ENCODE measurements around the gene SRRM4. TPM values are rescaled to one million over a fixed set of nuclear protein-coding genes. Genes with fewer than 3 reads are reported as not detected.

Gene SRRM4
- total RNA-seq, 1 experiment from 2014 or later = not detected

DNA sequence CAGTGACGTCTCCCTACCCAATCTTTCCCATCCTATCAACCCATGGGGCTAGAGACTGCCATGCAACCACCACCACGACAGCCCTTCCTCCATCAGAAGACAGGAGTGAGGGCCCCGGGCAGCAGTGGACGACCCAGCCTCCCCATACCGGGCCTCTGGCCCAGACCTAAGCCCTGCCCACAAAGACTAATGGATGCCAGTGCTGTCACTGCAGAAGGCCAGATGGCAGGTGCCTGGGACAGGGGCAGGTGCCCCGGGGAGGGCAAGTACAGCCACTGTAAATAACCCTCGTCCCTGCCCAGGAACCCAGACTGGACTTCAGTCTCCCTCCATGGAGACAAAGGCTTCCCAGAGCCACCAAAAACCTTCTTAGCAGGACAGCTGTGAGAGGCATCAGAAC is 177.1 kb downstream of the SRRM4 start:
- no peak for DNase-seq (ENCODE audit: low spot score)

DNA sequence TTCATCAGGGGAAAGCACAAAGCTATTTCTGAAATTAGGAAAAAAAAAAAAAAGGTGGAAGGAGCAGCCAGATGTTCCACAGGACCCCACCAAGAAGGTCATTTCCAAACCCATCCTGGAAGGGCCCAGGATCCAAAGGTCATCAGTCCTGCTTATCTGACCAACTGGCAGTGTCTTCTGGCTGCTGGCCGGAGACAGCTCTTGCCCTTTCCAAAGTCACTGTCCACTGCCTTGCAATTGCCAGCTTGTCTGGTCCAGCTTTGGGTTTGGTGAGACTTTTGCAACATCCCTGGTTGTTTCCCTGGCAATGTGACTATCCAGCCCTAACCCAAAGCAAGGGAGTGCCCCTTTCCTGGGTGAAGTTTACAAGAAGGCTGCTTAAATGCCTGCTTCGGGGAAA is 178.5 kb downstream of the SRRM4 start:
- no peak for DNase-seq (ENCODE audit: low spot score)

DNA sequence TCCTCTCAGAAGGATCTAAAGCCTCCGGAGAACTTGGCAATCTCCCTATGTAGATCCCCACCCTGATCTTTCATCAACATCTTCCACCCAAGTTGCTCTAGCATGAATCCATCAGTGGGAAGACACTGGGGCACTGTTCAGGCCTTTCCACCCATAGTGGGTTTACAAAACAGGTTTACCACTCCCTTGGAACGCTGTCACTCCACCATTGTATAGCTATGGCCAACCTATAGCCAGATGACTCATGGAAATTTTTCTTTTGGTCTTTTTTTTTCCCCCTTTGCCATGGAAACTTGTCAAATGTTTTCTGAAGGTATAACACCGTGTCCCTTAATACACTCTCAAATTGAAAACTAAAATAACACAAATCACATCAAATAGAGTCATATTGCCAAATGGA is 186.6 kb downstream of the SRRM4 start:
- no peak for DNase-seq (ENCODE audit: low spot score)

DNA sequence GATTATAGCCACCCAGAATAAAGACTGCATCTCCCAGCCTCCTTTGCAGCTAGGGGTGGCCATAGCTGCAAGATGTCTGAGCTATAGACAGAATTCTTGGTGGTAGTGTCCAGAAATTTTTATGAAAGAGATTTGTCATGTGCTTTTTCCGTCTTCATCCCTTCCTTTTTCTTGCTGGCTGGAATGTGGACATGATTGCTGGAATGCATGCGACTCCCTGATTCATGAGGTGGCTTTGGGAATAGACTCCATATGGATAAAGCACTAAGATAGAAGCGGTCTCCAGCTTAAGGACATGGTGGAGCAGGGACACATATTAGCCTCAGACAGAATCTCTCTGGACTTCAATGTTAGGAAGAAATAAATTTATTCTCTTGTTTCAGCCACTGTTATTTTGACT is 187.4 kb downstream of the SRRM4 start:
- DNase-seq (ENCODE audit: low spot score) = no peak

GRCh38 chr12:119169150-119169549 is 187.8 kb downstream of the SRRM4 start:
- DNase-seq (ENCODE audit: low spot score) = no peak

DNA sequence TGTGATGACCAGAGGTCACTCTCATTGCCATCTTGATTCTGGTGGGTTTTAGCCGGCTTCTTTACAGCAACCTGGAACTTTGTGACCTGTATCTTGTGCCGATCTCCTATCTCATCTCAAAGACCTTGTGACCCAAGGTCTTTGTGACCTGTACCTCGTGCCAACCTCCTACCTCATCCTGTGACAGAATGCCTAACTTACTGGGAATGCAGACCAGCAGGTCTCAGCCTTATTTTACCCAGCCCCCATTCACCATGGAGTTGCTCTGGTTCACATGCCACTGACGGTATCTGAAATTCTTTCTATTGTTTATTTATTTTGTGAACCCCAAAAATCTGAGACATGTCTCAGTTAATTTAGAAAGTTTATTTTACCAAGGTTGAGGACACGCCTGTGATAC is 189.9 kb downstream of the SRRM4 start:
- DNase-seq (ENCODE audit: low spot score) = no peak

DNA sequence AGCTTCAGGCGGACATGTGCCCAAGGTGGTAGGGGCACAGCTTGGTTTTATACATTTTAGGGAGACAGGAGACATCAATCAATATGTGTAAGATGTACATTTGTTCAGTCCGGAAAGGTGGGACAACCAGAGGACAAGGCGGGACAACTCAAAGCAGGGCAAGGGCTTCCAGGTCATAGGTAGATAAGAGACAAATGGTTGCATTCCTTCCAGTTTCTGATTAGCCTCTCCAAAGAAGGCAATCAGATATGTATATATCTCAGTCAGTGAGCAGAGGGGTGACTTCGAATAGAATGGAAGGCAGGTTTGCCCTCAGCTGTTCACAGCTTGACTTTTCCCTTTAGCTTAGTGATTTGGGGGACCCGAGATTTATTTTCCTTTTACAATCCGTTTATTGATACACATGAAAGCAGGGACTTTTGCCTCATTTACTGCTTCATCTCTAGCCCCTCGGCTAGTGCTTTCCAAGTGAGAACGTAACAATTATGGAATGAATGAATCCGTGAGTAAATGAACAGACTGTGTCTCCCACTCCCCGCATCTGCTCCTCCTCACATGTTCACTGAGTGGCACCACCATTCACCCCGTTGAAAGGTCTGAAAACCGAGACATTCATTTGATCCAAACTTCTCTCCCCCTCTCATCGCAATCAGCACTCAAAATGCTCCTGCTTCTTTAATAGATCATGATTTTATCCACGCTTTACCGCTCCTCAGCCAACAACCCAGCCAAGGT is 190.5 kb downstream of the SRRM4 start:
- DNase-seq (ENCODE audit: low spot score) = no peak

DNA sequence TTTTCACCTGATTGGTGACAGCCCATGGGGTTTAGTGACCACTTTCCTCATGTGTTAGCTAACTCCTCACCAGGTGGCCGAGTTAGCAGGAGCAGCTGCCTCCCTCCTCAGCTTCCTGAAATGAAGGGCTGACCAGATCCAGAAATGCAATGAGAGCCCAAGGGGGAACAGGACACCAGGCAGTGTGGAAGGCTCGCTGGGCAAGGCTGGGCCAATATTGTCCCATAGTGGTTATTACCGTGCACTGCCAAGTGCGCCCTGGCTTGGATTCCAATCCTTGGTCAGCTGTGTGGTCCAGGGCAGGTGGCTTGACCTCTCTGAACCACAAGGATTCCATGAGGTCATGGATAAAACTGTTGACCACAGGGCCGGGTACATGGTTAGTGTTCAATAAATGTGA is 193.7 kb downstream of the SRRM4 start:
- DNase-seq (ENCODE audit: low spot score) = no peak

- peak; percentile 34 for DNase-seq (ENCODE audit: low spot score)
Observed at GRCh38 chr12:119176267-119177055, 195.1 kb downstream of the SRRM4 start.

GRCh38 chr12:119177056-119177325 is 195.7 kb downstream of the SRRM4 start:
- no peak for DNase-seq (ENCODE audit: low spot score)

DNA sequence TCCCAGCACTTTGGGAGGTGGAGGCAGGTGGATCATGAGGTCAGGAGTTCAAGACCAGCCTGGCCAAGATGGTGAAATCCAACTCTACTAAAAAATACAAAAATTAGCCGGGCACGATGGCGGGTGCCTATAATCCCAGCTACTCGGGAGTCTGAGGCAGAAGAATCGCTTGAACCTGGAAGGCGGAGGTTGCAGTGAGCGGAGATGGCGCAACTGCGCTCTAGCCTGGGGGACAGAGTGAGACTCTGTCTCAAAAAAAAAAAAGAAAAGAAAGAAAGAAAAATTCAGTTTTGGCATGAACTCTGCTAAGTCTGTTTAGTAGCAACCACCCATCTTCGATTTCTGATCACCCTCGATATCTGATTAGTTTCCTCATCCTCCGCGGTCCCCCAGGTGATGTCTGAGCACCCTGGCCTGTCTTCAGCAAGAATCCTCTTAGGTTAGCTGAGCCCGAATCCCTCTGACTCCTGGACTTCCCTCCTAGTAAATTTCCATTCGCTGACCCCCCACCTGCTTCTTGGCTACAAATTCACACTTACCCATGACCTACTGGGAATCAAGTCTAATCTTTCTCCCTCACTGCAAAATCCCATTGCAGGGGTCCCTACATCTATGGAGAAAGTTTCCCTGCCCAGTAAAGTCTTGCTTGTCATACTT is 196.5 kb downstream of the SRRM4 start:
- DNase-seq (ENCODE audit: low spot score) = no peak

DNA sequence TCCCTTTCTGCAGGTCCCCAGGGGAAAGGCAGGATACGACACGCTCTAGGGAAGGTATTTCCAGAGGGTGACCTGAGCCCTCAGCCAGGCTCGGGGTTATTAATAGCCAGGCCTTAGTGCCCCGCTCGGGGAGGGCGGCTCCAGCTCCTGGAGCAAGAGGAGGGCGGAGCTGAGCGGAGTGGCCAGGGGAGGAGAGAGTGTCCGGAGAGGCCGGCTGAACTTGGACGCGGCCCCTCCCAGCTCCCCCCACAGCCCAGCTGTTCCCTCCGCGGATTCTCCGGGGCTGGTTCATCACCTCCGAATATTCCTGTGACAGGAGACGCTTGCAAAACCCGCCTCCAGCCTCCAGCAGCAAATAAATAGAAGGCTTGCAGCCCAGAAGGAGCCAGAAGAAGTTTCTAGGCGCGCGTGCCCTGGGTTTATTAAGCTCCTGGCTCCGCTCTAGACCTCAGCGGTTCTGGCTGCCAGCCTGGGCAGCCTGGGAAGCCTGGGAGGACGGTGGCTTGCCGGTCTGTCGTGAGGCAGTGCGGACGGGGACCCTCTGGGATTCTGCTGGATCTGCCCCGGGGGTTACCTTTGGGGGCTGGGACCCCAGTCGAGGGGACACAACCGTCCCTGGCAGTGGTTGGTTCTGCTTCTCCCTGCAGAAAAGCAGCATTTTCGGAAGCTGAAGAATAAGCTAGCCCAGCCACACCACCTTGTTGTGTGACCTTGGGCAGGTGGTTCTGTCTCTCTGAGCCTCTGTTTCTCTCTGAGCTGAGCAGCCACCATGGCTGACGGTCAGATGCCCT is 197.4 kb downstream of the SRRM4 start, which contains the start of gene HSPB8:
Gene HSPB8, plus strand, starts transcription at position 388 of the 791 bp plus-strand sequence. Its CDS starts 382 bp downstream, at position 770.
- no peak for DNase-seq (ENCODE audit: low spot score)

DNA sequence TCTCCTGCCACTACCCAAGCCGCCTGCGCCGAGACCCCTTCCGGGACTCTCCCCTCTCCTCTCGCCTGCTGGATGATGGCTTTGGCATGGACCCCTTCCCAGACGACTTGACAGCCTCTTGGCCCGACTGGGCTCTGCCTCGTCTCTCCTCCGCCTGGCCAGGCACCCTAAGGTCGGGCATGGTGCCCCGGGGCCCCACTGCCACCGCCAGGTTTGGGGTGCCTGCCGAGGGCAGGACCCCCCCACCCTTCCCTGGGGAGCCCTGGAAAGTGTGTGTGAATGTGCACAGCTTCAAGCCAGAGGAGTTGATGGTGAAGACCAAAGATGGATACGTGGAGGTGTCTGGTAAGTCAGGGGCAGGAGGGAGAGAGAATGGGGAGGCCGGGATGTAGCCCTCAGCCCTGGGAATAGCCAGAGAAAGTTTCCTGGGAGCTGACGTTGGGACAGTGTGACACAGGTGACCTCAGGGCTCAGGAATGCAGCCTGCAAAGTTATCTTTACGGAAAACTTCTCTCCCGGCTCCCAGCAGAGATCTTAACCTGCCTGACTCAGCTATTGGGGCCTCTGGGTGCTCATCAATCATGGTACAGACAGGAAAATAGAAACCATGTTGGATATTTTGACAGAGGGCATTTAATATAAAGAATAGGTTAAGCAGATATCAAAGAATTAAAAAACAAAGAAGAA is 198.1 kb downstream of the SRRM4 start:
- DNase-seq (ENCODE audit: low spot score) = no peak

GRCh38 chr12:119180380-119181040 is 199.2 kb downstream of the SRRM4 start:
- no peak for DNase-seq (ENCODE audit: low spot score)

DNA sequence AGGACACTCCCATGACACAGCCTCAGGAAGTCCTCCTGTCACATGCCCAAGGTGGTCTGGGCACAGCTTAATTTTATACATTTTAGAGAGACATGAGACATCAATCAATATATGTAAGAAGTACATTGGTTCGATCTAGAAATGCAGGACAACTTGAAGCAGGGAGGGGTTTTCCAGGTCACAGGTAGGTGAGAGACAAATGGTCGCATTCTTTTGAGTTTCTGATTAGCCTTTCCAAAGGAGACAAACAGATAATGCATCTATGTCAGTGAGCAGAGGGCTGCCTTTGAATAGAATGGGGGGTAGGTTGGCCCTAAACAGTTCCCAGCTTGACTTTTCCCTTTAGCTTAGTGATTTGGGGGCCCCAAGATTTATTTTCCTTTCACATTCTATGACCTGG is 199.9 kb downstream of the SRRM4 start:
- DNase-seq (ENCODE audit: low spot score) = no peak

GRCh38 chr12:119181944-119182343 is 200.6 kb downstream of the SRRM4 start:
- no peak for DNase-seq (ENCODE audit: low spot score)

DNA sequence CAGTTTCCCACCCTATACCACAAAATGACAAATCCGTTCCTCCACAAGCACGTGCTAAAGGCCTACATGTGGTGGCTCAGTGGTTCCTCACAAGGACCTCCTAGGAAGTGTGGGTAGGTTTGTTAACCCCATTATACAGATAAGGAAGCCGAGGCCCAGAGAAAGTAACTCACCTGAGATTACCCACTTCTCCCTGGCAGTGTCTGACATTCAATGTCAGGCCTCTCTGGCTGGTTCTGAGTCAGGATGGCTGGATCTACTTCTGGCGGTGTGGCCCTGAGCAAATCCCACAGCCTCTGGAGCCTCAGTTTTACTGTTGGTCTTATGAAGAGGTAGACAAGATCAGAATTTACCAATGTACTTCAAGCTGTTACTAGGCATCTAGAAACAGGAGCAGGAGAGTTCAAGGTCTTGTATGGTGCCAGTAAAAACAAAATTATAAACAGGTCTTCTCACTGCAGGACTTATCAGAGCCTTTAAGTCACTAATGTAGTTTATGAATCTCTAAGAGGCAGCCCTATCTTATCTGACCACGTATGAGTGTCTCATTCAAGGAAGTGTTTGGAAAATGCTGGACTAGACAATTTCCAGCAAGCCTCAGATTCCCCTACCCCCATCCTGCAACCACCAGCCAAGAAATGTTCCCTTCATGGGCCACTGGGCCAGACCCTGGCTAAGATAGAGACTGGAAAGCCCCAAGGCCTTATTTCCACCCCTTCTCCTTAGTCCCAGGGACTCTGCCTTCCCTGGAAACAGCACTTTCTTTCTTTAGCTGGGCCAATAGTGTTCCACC is 201.6 kb downstream of the SRRM4 start:
- no peak for DNase-seq (ENCODE audit: low spot score)

DNA sequence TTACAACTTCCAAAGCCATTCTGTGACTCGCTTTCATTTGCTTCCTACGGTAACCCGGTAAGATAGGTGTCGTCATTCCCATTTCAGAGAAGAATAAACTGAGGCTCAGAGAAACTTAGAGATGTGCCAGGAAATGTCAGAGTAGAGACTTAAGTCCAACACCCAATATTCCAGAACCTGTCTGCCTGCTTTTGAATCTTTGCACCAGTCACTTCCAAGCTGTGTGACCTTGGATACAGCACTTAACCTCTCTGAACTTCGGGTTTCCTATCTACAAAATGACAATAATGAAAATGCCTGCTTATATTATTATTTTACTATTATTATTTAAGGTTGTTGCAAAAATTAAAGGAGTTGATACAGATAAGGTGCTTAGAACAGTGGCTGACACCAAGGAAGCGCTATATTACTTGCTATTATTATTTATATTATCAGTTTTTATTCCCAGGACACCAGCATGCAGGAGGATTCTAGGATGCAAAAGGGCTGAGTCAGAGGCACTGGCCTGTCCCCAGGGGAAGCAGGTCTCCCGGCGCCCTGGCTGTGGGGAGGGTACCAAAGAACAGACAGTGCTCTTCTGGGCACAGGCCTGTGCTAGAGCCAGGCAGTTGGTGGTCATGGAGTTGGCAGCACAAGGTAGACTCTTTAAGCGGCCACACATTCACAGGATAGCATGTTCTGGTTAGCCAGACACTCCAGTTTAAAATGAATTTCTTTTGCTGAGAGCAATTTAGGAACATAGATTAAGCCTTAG is 202.8 kb downstream of the SRRM4 start:
- DNase-seq (ENCODE audit: low spot score) = no peak

GRCh38 chr12:119195256-119195655 is 213.9 kb downstream of the SRRM4 start:
- DNase-seq (ENCODE audit: low spot score) = no peak
